ENCODE data around the gene SH2D1A.

Gene SH2D1A

DNA sequence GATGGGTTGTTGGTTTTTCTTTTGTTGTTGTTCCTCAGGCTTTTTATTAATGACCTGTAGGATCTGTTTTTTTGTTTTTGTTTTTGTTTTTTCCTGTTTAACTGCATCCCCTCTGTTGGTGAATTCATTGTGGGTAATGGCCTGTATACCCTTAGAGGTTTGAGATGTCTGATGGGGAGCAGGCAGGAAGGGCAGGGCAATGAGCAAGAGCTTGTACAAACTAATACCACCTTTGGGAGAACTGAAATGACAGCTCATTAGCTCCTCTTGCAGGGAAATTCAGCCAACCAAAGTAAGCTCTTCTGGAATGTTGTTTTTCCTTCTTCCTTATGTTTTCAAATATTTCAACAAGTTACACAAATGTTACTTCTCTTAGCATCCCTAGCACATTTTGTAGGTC lies 23.4 kb downstream of the SH2D1A start:
- in situ Hi-C loops (cut with MboI; ENCODE audit: low sequenced_read_pairs, unreplicated experiment) = no loop called here
- no peak for DNase-seq (ENCODE audit: low spot score)
- TF ChIP-seq, protein P1, sequence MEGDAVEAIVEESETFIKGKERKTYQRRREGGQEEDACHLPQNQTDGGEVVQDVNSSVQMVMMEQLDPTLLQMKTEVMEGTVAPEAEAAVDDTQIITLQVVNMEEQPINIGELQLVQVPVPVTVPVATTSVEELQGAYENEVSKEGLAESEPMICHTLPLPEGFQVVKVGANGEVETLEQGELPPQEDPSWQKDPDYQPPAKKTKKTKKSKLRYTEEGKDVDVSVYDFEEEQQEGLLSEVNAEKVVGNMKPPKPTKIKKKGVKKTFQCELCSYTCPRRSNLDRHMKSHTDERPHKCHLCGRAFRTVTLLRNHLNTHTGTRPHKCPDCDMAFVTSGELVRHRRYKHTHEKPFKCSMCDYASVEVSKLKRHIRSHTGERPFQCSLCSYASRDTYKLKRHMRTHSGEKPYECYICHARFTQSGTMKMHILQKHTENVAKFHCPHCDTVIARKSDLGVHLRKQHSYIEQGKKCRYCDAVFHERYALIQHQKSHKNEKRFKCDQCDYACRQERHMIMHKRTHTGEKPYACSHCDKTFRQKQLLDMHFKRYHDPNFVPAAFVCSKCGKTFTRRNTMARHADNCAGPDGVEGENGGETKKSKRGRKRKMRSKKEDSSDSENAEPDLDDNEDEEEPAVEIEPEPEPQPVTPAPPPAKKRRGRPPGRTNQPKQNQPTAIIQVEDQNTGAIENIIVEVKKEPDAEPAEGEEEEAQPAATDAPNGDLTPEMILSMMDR (IDR thresholded peaks at IDR 0.05; ENCODE audit: borderline replicate concordance, control extremely low read depth, extremely low read depth, insufficient read depth, missing control alignments) = no peak

DNA sequence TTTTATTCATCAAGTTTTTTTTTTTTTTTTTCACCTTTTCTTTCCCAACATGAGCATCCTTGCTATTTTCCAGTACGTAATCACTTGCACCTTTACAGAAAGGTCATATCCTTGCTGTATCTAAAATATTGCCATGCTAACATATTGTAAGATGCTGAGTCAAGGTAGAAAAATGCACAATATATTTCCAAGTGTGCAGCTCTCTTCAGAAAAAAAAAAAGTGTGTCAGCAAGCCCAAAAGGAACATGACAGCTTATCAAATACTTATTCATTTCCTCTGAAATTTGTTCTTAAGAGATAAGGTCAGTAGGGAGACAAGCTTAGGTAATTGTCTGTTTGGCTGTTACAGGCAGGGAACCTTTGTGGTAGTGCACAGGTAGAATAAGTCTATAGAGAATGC lies 27.0 kb downstream of the SH2D1A start:
- TF ChIP-seq, protein P1 (IDR thresholded peaks at IDR 0.05; ENCODE audit: borderline replicate concordance, control extremely low read depth, extremely low read depth, insufficient read depth, missing control alignments) = no peak
- in situ Hi-C loops (cut with MboI; ENCODE audit: low sequenced_read_pairs, unreplicated experiment) = no loop called here
- DNase-seq (ENCODE audit: low spot score) = no peak

DNA sequence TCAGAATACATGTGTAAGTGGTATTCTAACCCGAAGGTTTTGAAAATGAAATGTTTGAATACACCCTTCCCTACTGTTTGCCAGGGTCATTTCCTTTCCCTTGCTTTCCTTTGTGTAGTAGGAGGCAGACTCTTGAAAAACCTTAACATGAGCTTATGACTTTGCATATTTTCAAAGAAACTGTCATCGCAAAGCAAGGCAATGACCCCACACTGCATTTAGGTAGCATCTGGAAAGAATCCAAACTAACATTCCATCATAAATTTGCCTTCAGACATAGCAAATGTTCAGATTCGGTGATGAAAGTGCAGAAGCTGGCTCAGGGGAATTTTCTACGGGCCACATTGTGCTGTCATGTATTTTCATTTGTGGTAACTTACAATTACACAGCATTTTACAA lies 32.3 kb downstream of the SH2D1A start:
- in situ Hi-C loops (cut with MboI; ENCODE audit: low sequenced_read_pairs, unreplicated experiment) = no loop called here
- TF ChIP-seq, protein P1 (IDR thresholded peaks at IDR 0.05; ENCODE audit: borderline replicate concordance, control extremely low read depth, extremely low read depth, insufficient read depth, missing control alignments) = no peak
- no peak for DNase-seq (ENCODE audit: low spot score)

DNA sequence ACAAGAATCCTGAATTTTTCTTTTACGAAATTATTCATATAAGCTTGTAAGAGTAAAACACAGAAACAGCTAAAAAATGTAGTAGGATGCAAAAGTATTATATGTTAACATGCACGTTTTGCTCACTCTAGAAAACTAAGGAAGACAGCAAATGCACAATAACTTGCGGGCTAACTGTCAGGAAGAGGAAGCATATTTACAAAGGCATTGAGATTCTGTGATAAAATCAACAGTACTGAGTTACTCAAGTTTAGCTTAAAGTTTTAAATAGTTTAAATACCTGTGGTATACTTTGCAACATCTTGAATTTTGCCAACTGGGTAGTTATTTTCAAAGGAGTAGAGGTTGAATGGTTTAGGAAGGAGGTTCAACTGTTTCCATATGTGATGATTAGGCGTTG lies 37.0 kb downstream of the SH2D1A start:
- TF ChIP-seq, protein P1 (IDR thresholded peaks at IDR 0.05; ENCODE audit: borderline replicate concordance, control extremely low read depth, extremely low read depth, insufficient read depth, missing control alignments) = no peak
- in situ Hi-C loops (cut with MboI; ENCODE audit: low sequenced_read_pairs, unreplicated experiment) = no loop called here
- no peak for DNase-seq (ENCODE audit: low spot score)

DNA sequence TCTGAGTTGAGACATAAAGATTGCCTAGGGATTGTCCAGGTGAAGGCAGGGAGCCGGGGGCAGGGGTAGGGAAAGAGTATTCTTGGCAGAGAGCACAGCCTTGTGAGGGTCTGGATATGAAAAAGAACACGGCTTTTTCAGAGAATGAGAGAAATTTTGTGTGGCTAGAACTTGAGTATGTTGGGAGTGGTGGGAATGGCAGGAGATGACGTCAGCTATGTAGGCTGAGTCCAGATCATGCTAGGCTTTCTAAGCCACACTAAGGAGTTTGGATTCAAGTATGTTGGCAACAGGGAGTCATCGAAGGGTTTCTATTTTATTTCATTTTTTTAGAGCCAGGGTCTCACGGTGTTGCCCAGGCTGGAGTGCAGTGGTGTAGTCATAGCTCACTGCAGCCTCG lies 40.0 kb downstream of the SH2D1A start:
- TF ChIP-seq, protein P1 (IDR thresholded peaks at IDR 0.05; ENCODE audit: borderline replicate concordance, control extremely low read depth, extremely low read depth, insufficient read depth, missing control alignments) = no peak
- no peak for DNase-seq (ENCODE audit: low spot score)
- in situ Hi-C loops (cut with MboI; ENCODE audit: low sequenced_read_pairs, unreplicated experiment) = no loop called here

DNA sequence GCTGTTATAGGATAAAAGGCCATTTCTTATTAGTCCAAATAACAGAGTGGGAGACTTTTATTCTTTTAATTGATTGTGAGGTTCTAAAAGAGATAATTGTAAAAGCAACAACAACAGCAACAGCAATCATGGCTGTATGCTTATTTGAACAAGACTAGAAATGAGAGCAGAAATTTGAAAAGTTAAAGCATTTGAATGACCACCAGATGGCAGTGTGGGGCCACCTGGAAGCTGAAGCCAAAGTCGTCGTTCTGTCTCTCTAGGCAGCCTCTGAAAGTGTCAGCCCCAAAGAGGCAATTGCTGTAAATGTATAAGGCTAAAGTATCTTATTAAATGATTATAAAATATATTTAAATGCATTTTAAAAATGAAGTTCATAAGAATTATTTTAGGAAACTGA lies 42.2 kb downstream of the SH2D1A start:
- TF ChIP-seq, protein P1 (IDR thresholded peaks at IDR 0.05; ENCODE audit: borderline replicate concordance, control extremely low read depth, extremely low read depth, insufficient read depth, missing control alignments) = peak; percentile 71
- in situ Hi-C loops (cut with MboI; ENCODE audit: low sequenced_read_pairs, unreplicated experiment) = no loop called here

DNA sequence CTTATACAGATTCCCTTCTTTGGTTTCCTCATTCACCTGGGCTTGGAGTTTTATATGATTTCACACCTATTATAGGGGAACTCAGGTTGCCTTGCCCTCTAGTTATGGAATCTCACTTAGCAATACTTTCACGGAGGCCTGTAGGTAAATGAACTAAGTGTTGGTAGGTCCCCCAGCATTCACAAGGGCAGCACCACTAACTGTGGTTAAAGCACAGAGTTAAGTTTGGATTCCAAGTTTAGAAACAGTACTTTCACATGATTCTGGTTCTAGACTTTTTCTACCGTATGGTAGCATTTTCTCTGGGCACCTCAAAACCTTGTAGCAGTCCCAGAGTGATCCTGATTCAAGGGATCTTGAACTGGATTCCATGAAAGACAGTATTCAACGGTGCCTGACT lies 46.4 kb downstream of the SH2D1A start:
- in situ Hi-C loops (cut with MboI; ENCODE audit: low sequenced_read_pairs, unreplicated experiment) = no loop called here
- TF ChIP-seq, protein P1 (IDR thresholded peaks at IDR 0.05; ENCODE audit: borderline replicate concordance, control extremely low read depth, extremely low read depth, insufficient read depth, missing control alignments) = no peak
- DNase-seq (ENCODE audit: low spot score) = no peak

More for the DNA sequence above, 42.2 kb downstream of the SH2D1A start:
- no peak for DNase-seq (ENCODE audit: low spot score)

Data from GM13976 (cell line).